Smooth muscle cell (in vitro differentiated cells): ENCODE data around the gene XRCC3. TPM values are rescaled to one million over a fixed set of nuclear protein-coding genes. Genes with fewer than 3 reads are reported as not detected.

Experiments used
- DNase-seq: peaks from one replicate; lab custom pipeline; 2025; ENCODE audit not compliant: unreplicated experiment; lab: John Stamatoyannopoulos, UW
- H2AFZ ChIP-seq: fragments of 200-600 bp; sonication (generic); 2 replicates; pipeline ENCODE4 v1.6.0; 2016; ENCODE audit warnings: antibody characterized with exemption, low read depth, mild to moderate bottlenecking
- H3F3A ChIP-seq: fragments of 200-600 bp; sonication (generic); 2 replicates; pipeline ENCODE4 v1.6.0; 2017; ENCODE audit warnings: antibody characterized with exemption, low read depth
- H3K27ac ChIP-seq: fragments of 200-600 bp; sonication (generic); 2 replicates; pipeline ENCODE4 v1.5.1; 2016; ENCODE audit warnings: low read depth, mild to moderate bottlenecking
- H3K27me3 ChIP-seq: fragments of 200-600 bp; sonication (generic); 2 replicates; pipeline ENCODE4 v1.6.1; 2016; ENCODE audit warnings: low read depth, mild to moderate bottlenecking
- H3K36me3 ChIP-seq: fragments of 200-600 bp; sonication (generic); 2 replicates; pipeline ENCODE4 v1.5.1; 2016; ENCODE audit warnings: low read depth
- H3K4me1 ChIP-seq: fragments of 200-600 bp; sonication (generic); 2 replicates; pipeline ENCODE4 v1.5.1; 2016; ENCODE audit warnings: low read depth
- H3K4me2 ChIP-seq: fragments of 200-600 bp; sonication (generic); 2 replicates; pipeline ENCODE4 v1.6.0; 2016; ENCODE audit warnings: mild to moderate bottlenecking
- H3K4me3 ChIP-seq: fragments of 200-600 bp; sonication (generic); 2 replicates; pipeline ENCODE4 v1.5.1; 2016; ENCODE audit warnings: mild to moderate bottlenecking
- H3K79me2 ChIP-seq: fragments of 200-600 bp; sonication (generic); 2 replicates; pipeline ENCODE4 v1.6.0; 2016; ENCODE audit warnings: low read depth, mild to moderate bottlenecking
- H3K9ac ChIP-seq: fragments of 200-600 bp; sonication (generic); 2 replicates; pipeline ENCODE4 v1.6.0; 2016; ENCODE audit warnings: low read depth
- H3K9me3 ChIP-seq: fragments of 200-600 bp; sonication (generic); replicated peaks from 2 replicates; pipeline ENCODE4 v1.5.1; 2016; ENCODE audit warnings: low read depth
- H4K20me1 ChIP-seq: fragments of 200-600 bp; sonication (generic); 2 replicates; pipeline ENCODE4 v1.6.0; 2016; ENCODE audit warnings: low read depth
- WGBS: methylation state at CpG from one replicate; pipeline ENCODE4 v1.1.7; 2016; ENCODE audit warnings: low lambda C conversion rate; 5-methylcytosine and 5-hydroxymethylcytosine counted together
- polyA plus RNA-seq: library from polyadenylated mRNA; unstranded; fragments of >200 nt; fragmentation: Nextera tagmentation; extraction: Ambion mirVana; gene quantifications from 2 replicates; pipeline ENCODE4 v1.2.1, GENCODE V29; 2016
- total RNA-seq: library from RNA; depleted of rRNA; stranded (reverse); fragments of >200 nt; gene quantifications from 2 replicates; pipeline ENCODE4 v1.2.3, GENCODE V29; 2014
- TF ChIP-seq, protein P1 (sequence below): fragments of 200-600 bp; sonication (generic); IDR thresholded peaks from 2 replicates; pipeline ENCODE4 v1.5.1; 2017; ENCODE audit warnings: borderline replicate concordance, mild to moderate bottlenecking, antibody characterized with exemption; ENCODE audit not compliant: insufficient read depth, poor library complexity, severe bottlenecking

The XRCC3 gene
- total and polyA plus RNA-seq, 2 experiments from 2014 or later = 8.3 to 10.5 TPM

DNA sequence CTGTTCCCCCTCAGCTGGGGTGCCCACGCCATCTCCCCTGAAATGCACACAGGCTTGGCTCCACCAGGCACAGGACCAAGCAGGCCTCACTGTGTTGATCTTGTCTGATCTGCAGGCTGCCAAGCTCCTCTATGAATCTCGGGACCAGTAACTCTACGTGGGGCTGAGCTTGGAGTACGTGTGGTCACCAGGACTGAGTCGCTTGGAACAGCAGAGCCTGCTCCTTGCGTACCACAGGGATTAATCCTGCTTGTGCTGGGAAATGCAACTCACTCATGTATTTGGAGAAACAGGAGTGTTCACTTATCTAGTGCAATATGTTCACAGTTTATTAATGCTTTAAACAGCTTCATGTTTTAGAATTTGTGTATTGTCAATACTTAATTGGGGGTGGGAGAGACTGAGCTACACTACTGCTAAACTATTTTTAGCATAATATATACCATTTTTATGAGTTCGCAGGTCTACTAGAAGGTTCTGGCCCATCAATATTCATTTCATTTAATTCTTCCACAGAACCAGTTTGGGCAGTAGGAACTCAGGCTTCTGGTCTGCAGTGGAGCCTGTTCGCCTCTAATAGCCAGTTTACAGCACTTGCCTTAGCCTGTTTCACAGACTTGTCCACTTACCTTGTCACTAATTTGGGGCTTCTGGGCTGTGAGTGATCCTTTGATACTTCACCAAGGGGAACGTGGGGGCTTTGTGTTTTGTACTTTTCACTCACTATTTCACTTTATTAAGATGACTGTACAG lies 17.8 kb upstream of the XRCC3 start:
- DNase-seq = no peak
- H3K4me2 ChIP-seq = no peak overlapping the region
- H3K4me3 ChIP-seq = no peak overlapping the region
- TF ChIP-seq, protein P1, sequence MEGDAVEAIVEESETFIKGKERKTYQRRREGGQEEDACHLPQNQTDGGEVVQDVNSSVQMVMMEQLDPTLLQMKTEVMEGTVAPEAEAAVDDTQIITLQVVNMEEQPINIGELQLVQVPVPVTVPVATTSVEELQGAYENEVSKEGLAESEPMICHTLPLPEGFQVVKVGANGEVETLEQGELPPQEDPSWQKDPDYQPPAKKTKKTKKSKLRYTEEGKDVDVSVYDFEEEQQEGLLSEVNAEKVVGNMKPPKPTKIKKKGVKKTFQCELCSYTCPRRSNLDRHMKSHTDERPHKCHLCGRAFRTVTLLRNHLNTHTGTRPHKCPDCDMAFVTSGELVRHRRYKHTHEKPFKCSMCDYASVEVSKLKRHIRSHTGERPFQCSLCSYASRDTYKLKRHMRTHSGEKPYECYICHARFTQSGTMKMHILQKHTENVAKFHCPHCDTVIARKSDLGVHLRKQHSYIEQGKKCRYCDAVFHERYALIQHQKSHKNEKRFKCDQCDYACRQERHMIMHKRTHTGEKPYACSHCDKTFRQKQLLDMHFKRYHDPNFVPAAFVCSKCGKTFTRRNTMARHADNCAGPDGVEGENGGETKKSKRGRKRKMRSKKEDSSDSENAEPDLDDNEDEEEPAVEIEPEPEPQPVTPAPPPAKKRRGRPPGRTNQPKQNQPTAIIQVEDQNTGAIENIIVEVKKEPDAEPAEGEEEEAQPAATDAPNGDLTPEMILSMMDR = no peak
- peaks cover 6% of the 10 kb centered on the region for H3K79me2 ChIP-seq
- no peaks in the 10 kb centered on the region for H3K4me1 ChIP-seq
- no peak overlapping the region for H3K9ac ChIP-seq
- H4K20me1 ChIP-seq = peaks cover 31% of the 10 kb centered on the region
- H3K27ac ChIP-seq = peak overlapping the region; percentile 67
- WGBS = 61% methylated on average over 9 of the region's 9 CpGs
- H3K36me3 ChIP-seq = no peaks in the 10 kb centered on the region
- no peak overlapping the region for H2AFZ ChIP-seq
- H3K27me3 ChIP-seq = no peaks in the 10 kb centered on the region
- no peaks in the 10 kb centered on the region for H3K9me3 ChIP-seq
- no peaks in the 10 kb centered on the region for H3F3A ChIP-seq

DNA sequence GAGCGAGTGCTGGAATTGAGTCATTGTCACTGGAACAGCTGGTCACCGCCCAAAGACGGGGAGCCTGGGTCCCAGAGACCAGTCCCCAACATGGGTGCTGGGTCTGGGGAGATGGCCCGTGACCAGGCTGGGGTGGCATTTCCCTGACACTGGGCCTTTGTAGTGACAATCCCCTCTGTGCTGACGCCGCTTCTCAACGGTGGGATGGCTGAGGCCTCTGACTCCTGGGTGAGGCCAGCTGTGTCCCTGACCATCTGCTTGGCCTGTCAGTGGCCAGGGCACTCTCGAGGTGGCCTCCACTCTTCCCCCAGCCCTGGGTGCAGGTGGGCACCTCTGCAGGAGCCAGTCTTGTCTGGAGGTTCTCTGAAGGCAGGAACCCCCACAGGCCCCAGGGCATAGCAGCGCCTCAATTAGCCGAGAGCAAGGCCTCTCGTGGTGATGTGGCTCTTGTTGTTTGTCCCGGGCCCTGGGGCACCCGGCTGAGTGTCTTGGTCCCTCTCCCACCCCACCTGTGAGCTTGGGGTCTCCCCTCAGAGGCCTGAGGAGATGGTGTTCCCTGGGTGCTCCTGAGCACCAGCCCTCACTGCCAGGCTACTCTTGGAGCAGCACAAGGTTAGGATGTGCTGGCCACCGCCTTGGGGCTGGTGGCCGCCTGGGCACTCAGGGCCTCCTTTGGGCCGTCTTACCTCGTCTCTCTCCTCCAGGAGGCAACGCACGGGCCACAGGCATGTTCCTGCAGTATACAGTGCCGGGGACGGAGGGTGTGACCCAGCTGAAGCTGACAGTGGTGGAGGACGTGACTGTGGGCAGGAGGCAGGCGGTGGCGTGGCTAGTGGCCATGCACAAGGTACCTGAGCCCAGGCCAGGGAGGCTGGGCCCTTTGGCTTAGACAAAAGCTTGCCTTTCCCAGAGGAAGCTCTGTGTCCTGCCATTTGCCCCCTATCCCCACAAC lies 16.9 kb upstream of the XRCC3 start:
- Histone ChIP-seq H3K36me3 (no peaks in the 10 kb centered on the region), H3K4me3 (no peak overlapping the region), H3K27ac (peak overlapping the region; percentile 67), H4K20me1 (peaks cover 39% of the 10 kb centered on the region), H3F3A (no peaks in the 10 kb centered on the region), H3K9ac (no peak overlapping the region), H3K9me3 (no peaks in the 10 kb centered on the region), H3K79me2 (peaks cover 6% of the 10 kb centered on the region), H3K4me2 (no peak overlapping the region), H3K4me1 (no peaks in the 10 kb centered on the region), H3K27me3 (no peaks in the 10 kb centered on the region), H2AFZ (no peak overlapping the region)
- TF ChIP-seq, protein P1 = no peak
- DNase-seq = no peak
- WGBS = 96% methylated on average over 24 of the region's 24 CpGs

DNA sequence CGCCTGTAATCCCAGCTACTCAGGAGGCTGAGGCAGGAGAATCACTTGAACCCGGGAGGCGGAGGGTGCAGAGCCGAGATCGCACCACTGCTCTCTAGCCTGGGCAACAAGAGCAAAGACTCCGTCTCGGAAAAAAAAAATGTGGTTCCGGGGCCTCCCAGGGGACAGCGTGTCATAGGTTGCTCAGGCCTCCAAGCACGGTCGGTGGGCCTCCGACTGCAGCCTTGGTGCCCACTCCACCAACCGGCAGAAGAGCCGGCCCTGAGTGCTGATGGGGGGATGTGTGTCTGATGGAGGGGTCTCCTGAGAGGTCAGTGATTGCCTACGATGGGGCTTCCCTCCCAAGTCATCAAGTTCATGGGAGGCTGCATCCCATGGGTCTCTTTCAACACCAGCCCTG lies 16.2 kb upstream of the XRCC3 start:
- Histone ChIP-seq H3K27me3 (no peaks in the 10 kb centered on the region), H3K79me2 (peaks cover 7% of the 10 kb centered on the region), H2AFZ (no peak overlapping the region), H4K20me1 (peaks cover 42% of the 10 kb centered on the region), H3K9ac (no peak overlapping the region), H3K4me3 (no peak overlapping the region), H3K36me3 (no peaks in the 10 kb centered on the region), H3K4me2 (no peak overlapping the region), H3F3A (no peaks in the 10 kb centered on the region), H3K4me1 (no peaks in the 10 kb centered on the region), H3K27ac (no peak overlapping the region), H3K9me3 (no peaks in the 10 kb centered on the region)
- 98% methylated on average over 15 of the region's 15 CpGs for WGBS
- no peak for DNase-seq
- TF ChIP-seq, protein P1 = no peak
